ENCODE results near the gene SLC35C1.

The SLC35C1 gene

GRCh38 chr11:45846974-45847910 lies 42.3 kb downstream of the SLC35C1 start, which contains the start of gene CRY2:
TSS of gene CRY2 (plus strand) at chr11:45847475. CDS start at chr11:45847491, 16 bp downstream.
- DNase-seq (ENCODE audit: low read depth), result peak; percentile 96

- peak; percentile 9 for DNase-seq (ENCODE audit: low read depth)
Observed at GRCh38 chr11:45847911-45848316, 43.0 kb downstream of the SLC35C1 start.

GRCh38 chr11:45848654-45849081 lies 43.7 kb downstream of the SLC35C1 start:
- DNase-seq (ENCODE audit: low read depth), result no peak

- no peak for DNase-seq (ENCODE audit: low read depth)
Observed at GRCh38 chr11:45850446-45850845, 45.5 kb downstream of the SLC35C1 start.

- no peak for DNase-seq (ENCODE audit: low read depth)
Observed at GRCh38 chr11:45851228-45851627, 46.3 kb downstream of the SLC35C1 start.

- no peak for DNase-seq (ENCODE audit: low read depth)
Observed at GRCh38 chr11:45852018-45852711, 47.2 kb downstream of the SLC35C1 start.

GRCh38 chr11:45852712-45853101 lies 47.8 kb downstream of the SLC35C1 start:
- no peak for DNase-seq (ENCODE audit: low read depth)

GRCh38 chr11:45853332-45854219 lies 48.6 kb downstream of the SLC35C1 start:
- no peak for DNase-seq (ENCODE audit: low read depth)

GRCh38 chr11:45855308-45855707 lies 50.4 kb downstream of the SLC35C1 start:
- no peak for DNase-seq (ENCODE audit: low read depth)

- no peak for DNase-seq (ENCODE audit: low read depth)
Observed at GRCh38 chr11:45856044-45856468, 51.1 kb downstream of the SLC35C1 start.

- no peak for DNase-seq (ENCODE audit: low read depth)
Observed at GRCh38 chr11:45857961-45858474, 53.1 kb downstream of the SLC35C1 start.

GRCh38 chr11:45858751-45859398 lies 53.9 kb downstream of the SLC35C1 start:
- no peak for DNase-seq (ENCODE audit: low read depth)

GRCh38 chr11:45859661-45860140 lies 54.8 kb downstream of the SLC35C1 start:
- no peak for DNase-seq (ENCODE audit: low read depth)

- DNase-seq (ENCODE audit: low read depth), result no peak
Observed at GRCh38 chr11:45860348-45860747, 55.4 kb downstream of the SLC35C1 start.

GRCh38 chr11:45860764-45861510 lies 56.0 kb downstream of the SLC35C1 start:
- DNase-seq (ENCODE audit: low read depth), result no peak

Measured in activated T-helper 1 cell treated with Interleukin-2 at 50 U/mL for 16 hours (primary cell).